ENCODE data around the gene S1PR2.
A peak's percentile ranks its signal among the peaks of the same experiment; 100 is the strongest.

S1PR2 gene

GRCh38 chr19:10235003-10235402 is 3.9 kb upstream of the S1PR2 start:
- Histone ChIP-seq H3K4me2 (ENCODE audit: low read length) (no peak overlapping the region), H2BK120ac (ENCODE audit: insufficient read depth, low read length, poor library complexity) (no peak overlapping the region), H2AK5ac (ENCODE audit: low read length) (no peak overlapping the region), H3K36me3 (ENCODE audit: control insufficient read depth in 1 of 2, insufficient read depth in 2 of 2, low read length in 2 of 2) (no peaks in the 10 kb centered on the region), H3K23ac (ENCODE audit: low read length) (no peak overlapping the region), H4K12ac (ENCODE audit: low read depth, low read length) (no peak overlapping the region), H2AFZ (ENCODE audit: insufficient read depth, low read length, poor library complexity) (no peak overlapping the region), H4K8ac (ENCODE audit: low read depth, low read length) (no peak overlapping the region), H3K9me3 (ENCODE audit: insufficient read depth, low read depth, low read length) (no peaks in the 10 kb centered on the region), H3K4me3 (ENCODE audit: low read depth, low read length) (no peak overlapping the region), H3K79me1 (ENCODE audit: low read length) (peaks cover 10% of the 10 kb centered on the region), H3K27ac (ENCODE audit: low read depth, low read length) (no peak overlapping the region), H3K14ac (ENCODE audit: low read length) (no peak overlapping the region), H2BK5ac (ENCODE audit: low read depth, low read length, poor library complexity) (no peak overlapping the region), H3K18ac (ENCODE audit: low read length) (no peak overlapping the region), H3K27me3 (ENCODE audit: insufficient read depth, low read length) (no peaks in the 10 kb centered on the region), H2BK12ac (ENCODE audit: low read length) (no peak overlapping the region), H3K9ac (ENCODE audit: low read length) (no peak overlapping the region), H4K91ac (ENCODE audit: low read depth, low read length) (no peak overlapping the region), H3K79me2 (ENCODE audit: control insufficient read depth, insufficient read depth, low read length, poor library complexity) (peaks cover 10% of the 10 kb centered on the region), H3K4me1 (ENCODE audit: control insufficient read depth in 1 of 2, insufficient read depth in 2 of 2, low read length in 2 of 2) (peaks cover 7 to 9% of the 10 kb centered on the region in 2 experiments), H3K4ac (ENCODE audit: low read depth, low read length) (no peak overlapping the region)
- no CpG with 5 or more reads among the region's 4 CpGs for WGBS (ENCODE audit: extremely low coverage, insufficient coverage, insufficient read length)
- no peak for DNase-seq

GRCh38 chr19:10233946-10234345 is 2.8 kb upstream of the S1PR2 start:
- H3K79me2 ChIP-seq (ENCODE audit: control insufficient read depth, insufficient read depth, low read length, poor library complexity) = peaks cover 10% of the 10 kb centered on the region
- H3K18ac ChIP-seq (ENCODE audit: low read length) = no peak overlapping the region
- H2BK12ac ChIP-seq (ENCODE audit: low read length) = no peak overlapping the region
- no peak overlapping the region for H3K23ac ChIP-seq (ENCODE audit: low read length)
- H3K4me1 ChIP-seq (ENCODE audit: control insufficient read depth in 1 of 2, insufficient read depth in 2 of 2, low read length in 2 of 2) = peaks cover 11 to 13% of the 10 kb centered on the region in 2 experiments
- DNase-seq = no peak
- H3K9me3 ChIP-seq (ENCODE audit: insufficient read depth, low read depth, low read length) = no peaks in the 10 kb centered on the region
- H3K36me3 ChIP-seq (ENCODE audit: control insufficient read depth in 1 of 2, insufficient read depth in 2 of 2, low read length in 2 of 2) = no peaks in the 10 kb centered on the region
- no peak overlapping the region for H4K8ac ChIP-seq (ENCODE audit: low read depth, low read length)
- no peak overlapping the region for H3K4me2 ChIP-seq (ENCODE audit: low read length)
- H3K9ac ChIP-seq (ENCODE audit: low read length) = no peak overlapping the region
- H3K4me3 ChIP-seq (ENCODE audit: low read depth, low read length) = no peak overlapping the region
- H2BK5ac ChIP-seq (ENCODE audit: low read depth, low read length, poor library complexity) = no peak overlapping the region
- no peak overlapping the region for H2BK120ac ChIP-seq (ENCODE audit: insufficient read depth, low read length, poor library complexity)
- H3K79me1 ChIP-seq (ENCODE audit: low read length) = peaks cover 10% of the 10 kb centered on the region
- no peak overlapping the region for H2AFZ ChIP-seq (ENCODE audit: insufficient read depth, low read length, poor library complexity)
- no CpG with 5 or more reads among the region's 4 CpGs for whole genome bisulfite sequencing (ENCODE audit: extremely low coverage, insufficient coverage, insufficient read length)
- no peak overlapping the region for H4K91ac ChIP-seq (ENCODE audit: low read depth, low read length)
- H2AK5ac ChIP-seq (ENCODE audit: low read length) = no peak overlapping the region
- no peaks in the 10 kb centered on the region for H3K27me3 ChIP-seq (ENCODE audit: insufficient read depth, low read length)
- H3K4ac ChIP-seq (ENCODE audit: low read depth, low read length) = no peak overlapping the region
- no peak overlapping the region for H3K27ac ChIP-seq (ENCODE audit: low read depth, low read length)
- H3K14ac ChIP-seq (ENCODE audit: low read length) = no peak overlapping the region
- no peak overlapping the region for H4K12ac ChIP-seq (ENCODE audit: low read depth, low read length)

- Histone ChIP-seq H2AFZ (ENCODE audit: insufficient read depth, low read length, poor library complexity) (no peak overlapping the region), H3K18ac (ENCODE audit: low read length) (no peak overlapping the region)
- no peak for DNase-seq
Observed at GRCh38 chr19:10231612-10232228, 589 bp upstream of the S1PR2 start.

GRCh38 chr19:10230173-10230860 is 814 bp downstream of the S1PR2 start:
- peaks cover 10% of the 10 kb centered on the region for H3K79me2 ChIP-seq (ENCODE audit: control insufficient read depth, insufficient read depth, low read length, poor library complexity)
- H2AK5ac ChIP-seq (ENCODE audit: low read length) = peak overlapping the region; percentile 93
- peak overlapping the region; percentile 81 for H3K27ac ChIP-seq (ENCODE audit: low read depth, low read length)
- peak overlapping the region; percentile 90 for H3K4me3 ChIP-seq (ENCODE audit: low read depth, low read length)
- no CpG with 5 or more reads among the region's 70 CpGs for WGBS (ENCODE audit: extremely low coverage, insufficient coverage, insufficient read length)
- H3K14ac ChIP-seq (ENCODE audit: low read length) = peak overlapping the region; percentile 94
- peak overlapping the region; percentile 93 for H4K8ac ChIP-seq (ENCODE audit: low read depth, low read length)
- H3K4me2 ChIP-seq (ENCODE audit: low read length) = peak overlapping the region; percentile 95
- DNase-seq = peak; percentile 76 to 85
- H3K18ac ChIP-seq (ENCODE audit: low read length) = peak overlapping the region; percentile 83
- H3K36me3 ChIP-seq (ENCODE audit: control insufficient read depth in 1 of 2, insufficient read depth in 2 of 2, low read length in 2 of 2) = peaks cover 0 to 7% of the 10 kb centered on the region in 2 experiments
- peak overlapping the region; percentile 95 for H2BK120ac ChIP-seq (ENCODE audit: insufficient read depth, low read length, poor library complexity)
- H3K4ac ChIP-seq (ENCODE audit: low read depth, low read length) = peak overlapping the region; percentile 35
- H4K91ac ChIP-seq (ENCODE audit: low read depth, low read length) = peak overlapping the region; percentile 93
- H3K27me3 ChIP-seq (ENCODE audit: insufficient read depth, low read length) = no peaks in the 10 kb centered on the region
- H3K9me3 ChIP-seq (ENCODE audit: insufficient read depth, low read depth, low read length) = no peaks in the 10 kb centered on the region
- peak overlapping the region; percentile 57 for H2AFZ ChIP-seq (ENCODE audit: insufficient read depth, low read length, poor library complexity)
- no peak overlapping the region for H3K23ac ChIP-seq (ENCODE audit: low read length)
- H2BK5ac ChIP-seq (ENCODE audit: low read depth, low read length, poor library complexity) = peak overlapping the region; percentile 68
- peak overlapping the region; percentile 95 for H3K9ac ChIP-seq (ENCODE audit: low read length)
- peaks cover 19 to 29% of the 10 kb centered on the region in 2 experiments for H3K4me1 ChIP-seq (ENCODE audit: control insufficient read depth in 1 of 2, insufficient read depth in 2 of 2, low read length in 2 of 2)
- H2BK12ac ChIP-seq (ENCODE audit: low read length) = peak overlapping the region; percentile 79
- peaks cover 10% of the 10 kb centered on the region for H3K79me1 ChIP-seq (ENCODE audit: low read length)
- H4K12ac ChIP-seq (ENCODE audit: low read depth, low read length) = peak overlapping the region; percentile 88

More at GRCh38 chr19:10231612-10232228, 589 bp upstream of the S1PR2 start:
- Histone ChIP-seq H4K8ac (ENCODE audit: low read depth, low read length) (peak overlapping the region; percentile 13), H3K4me1 (ENCODE audit: control insufficient read depth in 1 of 2, insufficient read depth in 2 of 2, low read length in 2 of 2) (peaks cover 21 to 29% of the 10 kb centered on the region in 2 experiments), H3K23ac (ENCODE audit: low read length) (no peak overlapping the region), H4K91ac (ENCODE audit: low read depth, low read length) (no peak overlapping the region), H2BK12ac (ENCODE audit: low read length) (no peak overlapping the region), H2BK5ac (ENCODE audit: low read depth, low read length, poor library complexity) (no peak overlapping the region), H3K4me2 (ENCODE audit: low read length) (peak overlapping the region; percentile 95), H3K14ac (ENCODE audit: low read length) (no peak overlapping the region), H3K79me2 (ENCODE audit: control insufficient read depth, insufficient read depth, low read length, poor library complexity) (peaks cover 10% of the 10 kb centered on the region), H3K27ac (ENCODE audit: low read depth, low read length) (peak overlapping the region; percentile 81), H2BK120ac (ENCODE audit: insufficient read depth, low read length, poor library complexity) (no peak overlapping the region), H3K36me3 (ENCODE audit: control insufficient read depth in 1 of 2, insufficient read depth in 2 of 2, low read length in 2 of 2) (peaks cover 0 to 5% of the 10 kb centered on the region in 2 experiments), H3K79me1 (ENCODE audit: low read length) (peaks cover 10% of the 10 kb centered on the region), H3K9ac (ENCODE audit: low read length) (no peak overlapping the region), H3K4me3 (ENCODE audit: low read depth, low read length) (peak overlapping the region; percentile 90), H2AK5ac (ENCODE audit: low read length) (no peak overlapping the region), H3K4ac (ENCODE audit: low read depth, low read length) (no peak overlapping the region), H3K27me3 (ENCODE audit: insufficient read depth, low read length) (no peaks in the 10 kb centered on the region), H3K9me3 (ENCODE audit: insufficient read depth, low read depth, low read length) (no peaks in the 10 kb centered on the region), H4K12ac (ENCODE audit: low read depth, low read length) (no peak overlapping the region)
- no CpG with 5 or more reads among the region's 8 CpGs for WGBS (ENCODE audit: extremely low coverage, insufficient coverage, insufficient read length)

Measured in trophoblast cell (in vitro differentiated cells and primary cell).